ENCODE results near the gene PCDH8. TPM values are rescaled to one million over a fixed set of nuclear protein-coding genes. Genes with fewer than 3 reads are reported as not detected.

The PCDH8 gene
- total RNA-seq, 1 experiment from 2014 or later: 4.8 TPM

- H3K27ac ChIP-seq (ENCODE audit: low read depth, low read length, poor library complexity, severe bottlenecking): no peak overlapping the region
- DNase-seq (ENCODE audit: low spot score): no peak
- no peaks in the 10 kb centered on the region for H3K36me3 ChIP-seq (ENCODE audit: insufficient read depth, low read length, poor library complexity, severe bottlenecking)
- ChIA-PET POLR2A (ENCODE audit: low non-redundant PET) (no interaction called here), CTCF (no interaction called here)
- intact Hi-C loops (cut with micrococcal nuclease; ENCODE audit: unreplicated experiment): no loop called here
- H3K4me3 ChIP-seq (ENCODE audit: low read depth, low read length, poor library complexity, severe bottlenecking): no peak overlapping the region
- no peaks in the 10 kb centered on the region for H3K9me3 ChIP-seq (ENCODE audit: low read depth, low read length, poor library complexity, severe bottlenecking)
- no peaks in the 10 kb centered on the region for H3K4me1 ChIP-seq (ENCODE audit: insufficient read depth, low read length, poor library complexity, severe bottlenecking)
- no TSS peak for BruUV-seq (replicated peaks)
- H3K27me3 ChIP-seq (replicated peaks; ENCODE audit: insufficient read depth, low read depth, low read length, poor library complexity): no peaks in the 10 kb centered on the region
- no peak for TF ChIP-seq EZH2 (IDR thresholded peaks at IDR 0.05; ENCODE audit: borderline replicate concordance, low read depth, low read length, poor library complexity, severe bottlenecking)
- TF ChIP-seq, protein P1, sequence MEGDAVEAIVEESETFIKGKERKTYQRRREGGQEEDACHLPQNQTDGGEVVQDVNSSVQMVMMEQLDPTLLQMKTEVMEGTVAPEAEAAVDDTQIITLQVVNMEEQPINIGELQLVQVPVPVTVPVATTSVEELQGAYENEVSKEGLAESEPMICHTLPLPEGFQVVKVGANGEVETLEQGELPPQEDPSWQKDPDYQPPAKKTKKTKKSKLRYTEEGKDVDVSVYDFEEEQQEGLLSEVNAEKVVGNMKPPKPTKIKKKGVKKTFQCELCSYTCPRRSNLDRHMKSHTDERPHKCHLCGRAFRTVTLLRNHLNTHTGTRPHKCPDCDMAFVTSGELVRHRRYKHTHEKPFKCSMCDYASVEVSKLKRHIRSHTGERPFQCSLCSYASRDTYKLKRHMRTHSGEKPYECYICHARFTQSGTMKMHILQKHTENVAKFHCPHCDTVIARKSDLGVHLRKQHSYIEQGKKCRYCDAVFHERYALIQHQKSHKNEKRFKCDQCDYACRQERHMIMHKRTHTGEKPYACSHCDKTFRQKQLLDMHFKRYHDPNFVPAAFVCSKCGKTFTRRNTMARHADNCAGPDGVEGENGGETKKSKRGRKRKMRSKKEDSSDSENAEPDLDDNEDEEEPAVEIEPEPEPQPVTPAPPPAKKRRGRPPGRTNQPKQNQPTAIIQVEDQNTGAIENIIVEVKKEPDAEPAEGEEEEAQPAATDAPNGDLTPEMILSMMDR (conservative IDR thresholded peaks at IDR 0.05; ENCODE audit: low read depth, low read length): no peak
Observed at GRCh38 chr13:52794589-52794988, 53.9 kb downstream of the PCDH8 start.

- Histone ChIP-seq H3K4me1 (ENCODE audit: insufficient read depth, low read length, poor library complexity, severe bottlenecking) (no peaks in the 10 kb centered on the region), H3K9me3 (ENCODE audit: low read depth, low read length, poor library complexity, severe bottlenecking) (no peaks in the 10 kb centered on the region), H3K27me3 (replicated peaks; ENCODE audit: insufficient read depth, low read depth, low read length, poor library complexity) (no peaks in the 10 kb centered on the region), H3K27ac (ENCODE audit: low read depth, low read length, poor library complexity, severe bottlenecking) (no peak overlapping the region), H3K36me3 (ENCODE audit: insufficient read depth, low read length, poor library complexity, severe bottlenecking) (no peaks in the 10 kb centered on the region), H3K4me3 (ENCODE audit: low read depth, low read length, poor library complexity, severe bottlenecking) (no peak overlapping the region)
- no peak for DNase-seq (ENCODE audit: low spot score)
- TF ChIP-seq, protein P1 (conservative IDR thresholded peaks at IDR 0.05; ENCODE audit: low read depth, low read length): no peak
- no peak for TF ChIP-seq EZH2 (IDR thresholded peaks at IDR 0.05; ENCODE audit: borderline replicate concordance, low read depth, low read length, poor library complexity, severe bottlenecking)
- intact Hi-C loops (cut with micrococcal nuclease; ENCODE audit: unreplicated experiment): no loop called here
- CTCF ChIA-PET: no interaction called here
- BruUV-seq (replicated peaks): no TSS peak
- POLR2A ChIA-PET (ENCODE audit: low non-redundant PET): no interaction called here
Observed at GRCh38 chr13:52793515-52794061, 54.9 kb downstream of the PCDH8 start.

Small RNA genes within 50 kb of the gene (microRNA-seq; reads per million reads assigned to microRNA genes)
- gene MIR759: not detected

Other genes with a start within 250 kb of the PCDH8 start
- 10.1 and 10.7 TPM in 2 replicates for gene HNRNPA1L2, start 206.2 kb downstream of the PCDH8 start, total RNA-seq (2021)
- 104 and 132 TPM in 2 replicates for gene SUGT1, start 195.8 kb downstream of the PCDH8 start, total RNA-seq (2021)
- gene CNMD, start 108.8 kb downstream of the PCDH8 start, total RNA-seq (2021): 2.4 and 2.6 TPM in 2 replicates
- not detected in 2 replicates for gene OLFM4, start 180.2 kb upstream of the PCDH8 start, total RNA-seq (2021)

Measured in A673 (cell line).